WTC11 (cell line): ENCODE results near the gene PRMT9.
A peak's percentile ranks its signal among the peaks of the same experiment; 100 is the strongest.

Experiments
- CREB1 ChIP-seq: sonication (generic); formaldehyde crosslinking; IDR thresholded peaks from 2 replicates; pipeline ENCODE4 v1.8.0; 2023; ENCODE audit warnings: mild to moderate bottlenecking, missing genetic modification reagents
- CTCF ChIP-seq: fragments of 200-600 bp; IDR thresholded peaks from 2 replicates; pipeline ENCODE4 v1.8.0; 2022; ENCODE audit warnings: antibody characterized with exemption
- E2F5 ChIP-seq: sonication (generic); formaldehyde crosslinking; IDR thresholded peaks from 2 replicates; pipeline ENCODE4 v1.8.1; 2022; ENCODE audit warnings: mild to moderate bottlenecking, moderate library complexity, missing genetic modification reagents
- FOXP1 ChIP-seq: sonication (generic); formaldehyde crosslinking; IDR thresholded peaks from 2 replicates; pipeline ENCODE4 v1.8.0; 2022; ENCODE audit warnings: missing genetic modification reagents, mild to moderate bottlenecking, moderate library complexity, borderline replicate concordance
- MXD4 ChIP-seq: fragments of 250-450 bp; sonication (Bioruptor Pico); IDR thresholded peaks from 2 replicates; pipeline ENCODE4 v1.8.0; 2021; ENCODE audit warnings: mild to moderate bottlenecking, moderate library complexity, borderline replicate concordance
- SMAD3 ChIP-seq: sonication (generic); formaldehyde crosslinking; IDR thresholded peaks from 2 replicates; pipeline ENCODE4 v1.8.0; 2022; ENCODE audit warnings: missing genetic modification reagents, mild to moderate bottlenecking, borderline replicate concordance
- SMAD4 ChIP-seq: sonication (generic); formaldehyde crosslinking; IDR thresholded peaks from 2 replicates; pipeline ENCODE4 v1.8.0; 2022; ENCODE audit warnings: mild to moderate bottlenecking, missing genetic modification reagents
- SP1 ChIP-seq: sonication (generic); formaldehyde crosslinking; conservative IDR thresholded peaks from 2 replicates; pipeline ENCODE4 v1.8.1; 2022; ENCODE audit warnings: missing genetic modification reagents
- USF2 ChIP-seq: sonication (generic); formaldehyde crosslinking; IDR thresholded peaks from 2 replicates; pipeline ENCODE4 v1.8.1; 2023; ENCODE audit warnings: mild to moderate bottlenecking, missing genetic modification reagents, moderate library complexity
- ZNF219 ChIP-seq: sonication (generic); formaldehyde crosslinking; IDR thresholded peaks from 2 replicates; pipeline ENCODE4 v1.8.0; 2023; ENCODE audit warnings: missing genetic modification reagents, mild to moderate bottlenecking, borderline replicate concordance

GRCh38 chr4:147617173-147617840 is 66.7 kb downstream of the PRMT9 start, which contains the start of gene TMEM184C:
- peak; percentile 60 for TF ChIP-seq USF2
- peak; percentile 71 for TF ChIP-seq SP1 (CRISPR knock-in tag)
- TF ChIP-seq CTCF, result no peak
- no peak; the same call in 1 of the 2 replicates for TF ChIP-seq FOXP1 (CRISPR knock-in tag)
- TF ChIP-seq CREB1 (CRISPR knock-in tag), result no peak
- TF ChIP-seq E2F5 (CRISPR knock-in tag), result no peak; the same call in 1 of the 2 replicates
- TF ChIP-seq SMAD3, result peak; percentile 79; the same call in 1 of the 2 replicates
- no peak for TF ChIP-seq MXD4 (CRISPR knock-in tag)
- TF ChIP-seq SMAD4, result no peak
- no peak for TF ChIP-seq ZNF219 (CRISPR knock-in tag)
